ENCODE results near the gene TSPEAR. TPM values are rescaled to one million over a fixed set of nuclear protein-coding genes. Genes with fewer than 3 reads are reported as not detected.
"Not testable (repeated sequence)": the region's sequence is repeated elsewhere in the genome, so short reads cannot be mapped to it uniquely, and the experiment has no call there.

Gene TSPEAR
- polyA plus RNA-seq, 4 donors = 0.09 to 0.53 (median 0.27) TPM; not detected in 1

DNA sequence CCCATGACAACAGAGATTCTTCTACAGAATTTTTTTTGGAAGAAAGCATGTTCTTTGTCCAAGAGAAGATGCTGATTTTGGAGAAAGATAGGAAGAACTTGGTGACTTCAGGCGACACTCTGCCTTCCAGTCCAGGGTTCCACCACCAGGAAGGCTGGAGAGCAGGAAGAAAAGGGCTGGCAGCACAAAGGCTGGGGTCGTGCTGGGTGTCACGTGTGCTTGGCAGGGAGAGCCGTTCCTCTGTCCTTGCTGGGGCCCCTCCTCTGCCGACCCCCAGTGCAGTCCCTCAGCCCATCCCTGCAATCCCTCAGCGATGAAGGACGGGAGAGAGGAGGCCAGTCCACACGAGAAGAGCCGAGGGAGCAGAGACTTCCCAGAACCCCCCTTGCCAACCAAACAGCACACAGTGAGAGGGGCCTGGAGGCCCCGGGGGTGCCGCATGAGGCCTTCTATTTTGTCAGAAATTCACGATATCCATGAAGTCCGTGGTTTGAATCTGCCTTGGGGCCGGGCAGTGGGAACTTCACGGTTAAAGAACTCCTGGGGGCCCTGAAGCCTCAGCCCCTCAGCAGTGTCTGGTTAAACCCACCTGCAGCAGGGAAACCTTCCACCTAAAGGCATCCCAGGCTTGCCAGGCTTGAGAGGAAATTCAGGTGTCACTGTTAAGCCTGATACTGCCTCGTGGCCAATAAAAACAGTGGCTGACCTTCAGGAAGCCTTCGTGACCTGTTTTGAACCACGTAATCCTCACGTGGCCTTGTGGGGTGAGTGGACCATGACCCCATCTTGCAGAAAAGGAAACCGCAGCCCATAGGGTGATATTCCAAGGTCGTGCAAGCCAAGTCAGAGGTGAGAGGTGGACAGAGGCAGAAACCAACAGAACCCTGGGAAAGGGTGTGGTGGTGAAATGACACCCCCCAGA is 11.0 kb downstream of the TSPEAR start:
- DNase-seq (no peak), FAIRE-seq (no peak)
- Histone ChIP-seq H3K36me3 (ENCODE audit: control insufficient read depth in 3 of 3, insufficient read depth in 2 of 3, low read depth in 1 of 3, low read length in 3 of 3) (no peaks in the 10 kb centered on the region), H3K9me3 (ENCODE audit: control insufficient read depth in 2 of 2, insufficient read depth in 1 of 2, low read depth in 1 of 2, low read length in 1 of 2) (peaks cover 0 to 4% of the 10 kb centered on the region in 2 donors), H3K27me3 (ENCODE audit: control insufficient read depth in 3 of 3, insufficient read depth in 3 of 3, low read length in 3 of 3) (peaks cover 0 to 68% (median 23%) of the 10 kb centered on the region in 3 donors), H3K27ac (ENCODE audit: low read depth in 1 of 3, low read length in 2 of 3) (no peak overlapping the region), H3K4me3 (ENCODE audit: low read depth in 1 of 3, low read length in 3 of 3) (no peak overlapping the region), H3K4me1 (ENCODE audit: control insufficient read depth in 3 of 3, insufficient read depth in 2 of 3, low read depth in 1 of 3, low read length in 2 of 3) (peaks cover 0 to 12% (median 0%) of the 10 kb centered on the region in 3 donors)
- 40 to 51% (median 50%) methylated on average over 21 of the region's 21 CpGs for WGBS, 3 donors

- 53 to 55% (median 54%) methylated on average over 17 of the region's 17 CpGs for WGBS, 3 donors
- H3K36me3 ChIP-seq (ENCODE audit: control insufficient read depth in 3 of 3, insufficient read depth in 2 of 3, low read depth in 1 of 3, low read length in 3 of 3) = no peaks in the 10 kb centered on the region
- DNase-seq = no peak
Observed at GRCh38 chr21:44699502-44700001, 11.8 kb downstream of the TSPEAR start.

DNA sequence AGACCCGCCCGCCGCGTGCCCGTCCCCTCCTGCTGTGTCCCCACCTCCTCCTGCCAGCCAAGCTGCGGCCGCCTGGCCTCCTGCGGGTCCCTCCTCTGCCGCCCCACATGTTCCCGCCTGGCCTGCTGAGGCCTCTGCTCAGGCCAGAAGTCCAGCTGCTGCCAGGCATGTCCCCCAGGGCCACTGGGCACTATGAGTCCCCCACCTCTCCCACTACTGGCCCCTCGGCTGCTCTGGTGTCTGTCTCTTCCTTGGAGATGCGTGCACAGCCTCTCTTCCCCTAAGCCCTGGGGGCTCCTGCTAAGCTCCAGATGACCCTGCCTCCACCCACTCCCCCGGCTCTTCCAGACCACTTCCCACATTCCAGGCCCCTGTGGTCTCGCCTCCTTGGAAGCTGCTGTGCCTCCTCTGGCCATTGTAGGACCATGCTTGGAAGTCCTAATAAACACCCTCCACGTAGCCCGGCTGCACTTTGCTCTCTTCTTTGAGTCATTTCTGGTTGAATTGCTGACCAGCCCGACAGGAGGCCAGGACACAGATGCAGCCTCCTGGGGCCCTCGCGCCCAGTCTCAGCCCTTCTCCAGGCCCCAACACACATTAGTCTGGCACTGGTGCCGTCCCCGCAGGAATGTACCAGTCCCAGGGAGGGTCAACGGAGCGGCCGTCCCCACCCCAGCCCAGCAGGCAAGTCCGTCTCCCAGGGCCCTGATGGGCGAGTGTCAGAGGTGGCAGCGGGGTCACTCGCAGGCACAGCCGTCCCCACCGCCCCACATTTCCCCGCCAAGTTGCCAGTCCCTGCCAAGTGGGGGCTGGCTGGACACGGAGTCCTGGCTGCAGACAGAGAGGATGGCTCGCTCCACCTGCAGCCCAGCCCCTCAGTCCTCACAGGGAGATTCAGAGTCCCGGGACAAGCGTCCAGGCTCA is 13.3 kb downstream of the TSPEAR start:
- Histone ChIP-seq H3K9me3 (ENCODE audit: control insufficient read depth in 2 of 2, insufficient read depth in 1 of 2, low read depth in 1 of 2, low read length in 1 of 2) (no peaks in the 10 kb centered on the region), H3K36me3 (ENCODE audit: control insufficient read depth in 3 of 3, insufficient read depth in 2 of 3, low read depth in 1 of 3, low read length in 3 of 3) (no peaks in the 10 kb centered on the region), H3K27me3 (ENCODE audit: control insufficient read depth in 3 of 3, insufficient read depth in 3 of 3, low read length in 3 of 3) (peaks cover 0 to 50% (median 12%) of the 10 kb centered on the region in 3 donors), H3K4me3 (ENCODE audit: low read depth in 1 of 3, low read length in 3 of 3) (no peak overlapping the region), H3K4me1 (ENCODE audit: control insufficient read depth in 3 of 3, insufficient read depth in 2 of 3, low read depth in 1 of 3, low read length in 2 of 3) (peaks cover 0 to 12% (median 0%) of the 10 kb centered on the region in 3 donors), H3K27ac (ENCODE audit: low read depth in 1 of 3, low read length in 2 of 3) (peak overlapping the region in 1 of 3 donors; percentile 58)
- 24 to 35% (median 33%) methylated on average over 32 to 35 of the region's 35 CpGs for WGBS, 3 donors
- FAIRE-seq (no peak), DNase-seq (peak in 1 of 2 donors; percentile 58)

More at GRCh38 chr21:44699502-44700001, 11.8 kb downstream of the TSPEAR start:
- no peak for FAIRE-seq
- Histone ChIP-seq H3K4me1 (ENCODE audit: control insufficient read depth in 3 of 3, insufficient read depth in 2 of 3, low read depth in 1 of 3, low read length in 2 of 3) (peaks cover 0 to 12% (median 0%) of the 10 kb centered on the region in 3 donors), H3K9me3 (ENCODE audit: control insufficient read depth in 2 of 2, insufficient read depth in 1 of 2, low read depth in 1 of 2, low read length in 1 of 2) (peaks cover 0 to under 1% of the 10 kb centered on the region in 2 donors), H3K4me3 (ENCODE audit: low read depth in 1 of 3, low read length in 3 of 3) (no peak overlapping the region), H3K27ac (ENCODE audit: low read depth in 1 of 3, low read length in 2 of 3) (no peak overlapping the region), H3K27me3 (ENCODE audit: control insufficient read depth in 3 of 3, insufficient read depth in 3 of 3, low read length in 3 of 3) (peaks cover 0 to 65% (median 21%) of the 10 kb centered on the region in 3 donors)

GRCh38 chr21:44697172-44697810 is 14.1 kb downstream of the TSPEAR start, which contains the start of gene KRTAP10-12:
TSS of gene KRTAP10-12 (plus strand) at chr21:44697172. CDS start at chr21:44697202, 30 bp downstream.
- Histone ChIP-seq H3K27me3 (ENCODE audit: control insufficient read depth in 3 of 3, insufficient read depth in 3 of 3, low read length in 3 of 3) (peaks cover 0 to 46% (median 12%) of the 10 kb centered on the region in 3 donors), H3K27ac (ENCODE audit: low read depth in 1 of 3, low read length in 2 of 3) (peak within 1 kb of the TSS in 1 of 3 donors; percentile 47), H3K4me1 (ENCODE audit: control insufficient read depth in 3 of 3, insufficient read depth in 2 of 3, low read depth in 1 of 3, low read length in 2 of 3) (peaks cover 0 to 12% (median 0%) of the 10 kb centered on the region in 3 donors)
- H3K36me3 ChIP-seq (ENCODE audit: control insufficient read depth in 3 of 3, insufficient read depth in 2 of 3, low read depth in 1 of 3, low read length in 3 of 3); DNase-seq; H3K9me3 ChIP-seq (ENCODE audit: control insufficient read depth in 2 of 2, insufficient read depth in 1 of 2, low read depth in 1 of 2, low read length in 1 of 2); FAIRE-seq; H3K4me3 ChIP-seq (ENCODE audit: low read depth in 1 of 3, low read length in 3 of 3): not testable (repeated sequence)
- 27 to 50% (median 37%) methylated on average over 13 to 21 of the region's 21 CpGs for WGBS, 3 donors

- WGBS, 3 donors = 56 to 72% (median 64%) methylated on average over 10 of the region's 10 CpGs
- FAIRE-seq = no peak
Observed at GRCh38 chr21:44696572-44696971, 14.8 kb downstream of the TSPEAR start.

DNA sequence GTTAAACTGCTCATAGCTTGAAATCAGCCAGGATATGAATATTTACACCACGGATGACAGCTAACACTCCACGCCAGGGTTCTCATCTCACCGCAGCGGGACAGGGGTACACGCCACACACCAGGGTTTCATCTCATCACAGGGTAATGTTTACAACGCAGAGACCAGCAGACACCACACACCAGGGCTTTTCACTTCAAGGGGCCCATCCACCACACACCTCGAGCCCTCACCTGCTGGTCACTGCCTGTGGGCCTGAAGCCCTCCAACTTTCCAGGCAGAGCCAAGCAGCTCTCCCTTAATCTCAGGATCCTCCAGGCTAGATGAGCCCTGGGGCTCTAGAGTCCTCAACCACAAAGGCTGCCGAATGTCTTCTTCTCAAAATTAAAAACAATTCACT is 15.7 kb downstream of the TSPEAR start:
- Histone ChIP-seq H3K27ac (ENCODE audit: low read depth in 1 of 3, low read length in 2 of 3) (no peak overlapping the region), H3K4me3 (ENCODE audit: low read depth in 1 of 3, low read length in 3 of 3) (no peak overlapping the region), H3K4me1 (ENCODE audit: control insufficient read depth in 3 of 3, insufficient read depth in 2 of 3, low read depth in 1 of 3, low read length in 2 of 3) (peaks cover 0 to 12% (median 0%) of the 10 kb centered on the region in 3 donors), H3K36me3 (ENCODE audit: control insufficient read depth in 3 of 3, insufficient read depth in 2 of 3, low read depth in 1 of 3, low read length in 3 of 3) (no peaks in the 10 kb centered on the region), H3K9me3 (ENCODE audit: control insufficient read depth in 2 of 2, insufficient read depth in 1 of 2, low read depth in 1 of 2, low read length in 1 of 2) (no peaks in the 10 kb centered on the region), H3K27me3 (ENCODE audit: control insufficient read depth in 3 of 3, insufficient read depth in 3 of 3, low read length in 3 of 3) (peaks cover 0 to 34% (median 12%) of the 10 kb centered on the region in 3 donors)
- no peak for DNase-seq
- WGBS, 3 donors = 69 to 81% (median 80%) methylated on average over 8 of the region's 8 CpGs
- no peak for FAIRE-seq

More at GRCh38 chr21:44696572-44696971, 14.8 kb downstream of the TSPEAR start:
- Histone ChIP-seq H3K9me3 (ENCODE audit: control insufficient read depth in 2 of 2, insufficient read depth in 1 of 2, low read depth in 1 of 2, low read length in 1 of 2) (no peaks in the 10 kb centered on the region), H3K4me1 (ENCODE audit: control insufficient read depth in 3 of 3, insufficient read depth in 2 of 3, low read depth in 1 of 3, low read length in 2 of 3) (peaks cover 0 to 12% (median 0%) of the 10 kb centered on the region in 3 donors), H3K4me3 (ENCODE audit: low read depth in 1 of 3, low read length in 3 of 3) (no peak overlapping the region), H3K27me3 (ENCODE audit: control insufficient read depth in 3 of 3, insufficient read depth in 3 of 3, low read length in 3 of 3) (peaks cover 0 to 41% (median 12%) of the 10 kb centered on the region in 3 donors), H3K27ac (ENCODE audit: low read depth in 1 of 3, low read length in 2 of 3) (no peak overlapping the region), H3K36me3 (ENCODE audit: control insufficient read depth in 3 of 3, insufficient read depth in 2 of 3, low read depth in 1 of 3, low read length in 3 of 3) (no peaks in the 10 kb centered on the region)
- DNase-seq = no peak

GRCh38 chr21:44695184-44695583 is 16.2 kb downstream of the TSPEAR start:
- Histone ChIP-seq H3K27me3 (ENCODE audit: control insufficient read depth in 3 of 3, insufficient read depth in 3 of 3, low read length in 3 of 3) (peaks cover 0 to 29% (median 10%) of the 10 kb centered on the region in 3 donors), H3K36me3 (ENCODE audit: control insufficient read depth in 3 of 3, insufficient read depth in 2 of 3, low read depth in 1 of 3, low read length in 3 of 3) (no peaks in the 10 kb centered on the region), H3K4me3 (ENCODE audit: low read depth in 1 of 3, low read length in 3 of 3) (no peak overlapping the region), H3K4me1 (ENCODE audit: control insufficient read depth in 3 of 3, insufficient read depth in 2 of 3, low read depth in 1 of 3, low read length in 2 of 3) (peaks cover 0 to 12% (median 0%) of the 10 kb centered on the region in 3 donors), H3K9me3 (ENCODE audit: control insufficient read depth in 2 of 2, insufficient read depth in 1 of 2, low read depth in 1 of 2, low read length in 1 of 2) (no peaks in the 10 kb centered on the region), H3K27ac (ENCODE audit: low read depth in 1 of 3, low read length in 2 of 3) (no peak overlapping the region)
- DNase-seq (no peak), FAIRE-seq (no peak)
- WGBS, 3 donors = 56 to 65% (median 64%) methylated on average over 8 of the region's 8 CpGs
